K562 (cell line): ENCODE results near the gene MYO3B. TPM values are rescaled to one million over a fixed set of nuclear protein-coding genes. Genes with fewer than 3 reads are reported as not detected.

Experiments
- ARNT ChIP-seq, 2 experiments: fragments of 450-650 bp; IDR thresholded peaks; 2 replicates each; pipeline ENCODE4 v1.6.1; 2016; ENCODE audit warnings: mild to moderate bottlenecking in 1 of 2
- BACH1 ChIP-seq: fragments of 200-800 bp; sonication (Bioruptor generic); IDR thresholded peaks from 2 replicates; pipeline ENCODE4 v1.6.1; 2016; ENCODE audit warnings: missing genetic modification characterization, missing compliant biosample characterization
- C11orf30 ChIP-seq: fragments of 450-650 bp; IDR thresholded peaks from 2 replicates; pipeline ENCODE4 v1.6.1; 2016; ENCODE audit warnings: low read depth, mild to moderate bottlenecking
- CBFA2T3 ChIP-seq: fragments of 450-650 bp; IDR thresholded peaks from 2 replicates; pipeline ENCODE4 v1.6.1; 2017
- CBX8 ChIP-seq: fragments of 200-600 bp; sonication (generic); IDR thresholded peaks from 2 replicates; pipeline ENCODE4 v1.6.1; 2012; ENCODE audit warnings: borderline replicate concordance, mixed run types, low read depth, mild to moderate bottlenecking, moderate library complexity, mixed read lengths, low read length, control low read depth, inconsistent platforms; ENCODE audit not compliant: poor library complexity, severe bottlenecking; ENCODE audit errors: extremely low read depth
- FOXJ2 ChIP-seq: fragments of 200-800 bp; sonication (Bioruptor generic); IDR thresholded peaks from 2 replicates; pipeline ENCODE4 v1.6.1; 2016; ENCODE audit warnings: missing genetic modification characterization, missing compliant biosample characterization
- FOXO4 ChIP-seq: fragments of 450-650 bp; formaldehyde crosslinking; IDR thresholded peaks from 2 replicates; pipeline ENCODE4 v1.4.0; 2020; ENCODE audit warnings: mild to moderate bottlenecking, moderate library complexity
- ILF3 ChIP-seq: fragments of 450-650 bp; IDR thresholded peaks from 2 replicates; pipeline ENCODE4 v1.6.1; 2018; ENCODE audit warnings: antibody characterized with exemption, mild to moderate bottlenecking, moderate library complexity, borderline replicate concordance
- NR0B1 ChIP-seq: fragments of 450-650 bp; IDR thresholded peaks from one replicate; pipeline ENCODE4 v1.6.1; 2018; ENCODE audit warnings: mild to moderate bottlenecking, moderate library complexity; ENCODE audit not compliant: partially characterized antibody
- POU5F1 ChIP-seq: fragments of 150-350 bp; IDR thresholded peaks from 2 replicates; pipeline ENCODE4 v1.6.1; 2014; ENCODE audit warnings: borderline replicate concordance, low read length, low read depth, mild to moderate bottlenecking; ENCODE audit not compliant: partially characterized antibody
- PURB ChIP-seq: sonication (generic); formaldehyde crosslinking; IDR thresholded peaks from 2 replicates; pipeline ENCODE4 v1.9.0; 2021; ENCODE audit warnings: low read depth, mild to moderate bottlenecking, missing genetic modification reagents
- RBM39 ChIP-seq: fragments of 200-400 bp; formaldehyde crosslinking; optimal IDR thresholded peaks from 2 replicates; pipeline ENCODE3; 2018; ENCODE audit warnings: low read depth, low read length
- SNAPC5 ChIP-seq: fragments of 250-450 bp; sonication (Bioruptor Pico); IDR thresholded peaks from 2 replicates; pipeline ENCODE4 v1.8.0; 2021; ENCODE audit warnings: moderate library complexity, mild to moderate bottlenecking, inconsistent platforms
- STAG1 ChIP-seq: sonication (generic); formaldehyde crosslinking; IDR thresholded peaks from 2 replicates; pipeline ENCODE4 v1.5.0; 2020; ENCODE audit warnings: missing genetic modification reagents, borderline replicate concordance
- TCF3 ChIP-seq: sonication (generic); formaldehyde crosslinking; IDR thresholded peaks from 2 replicates; pipeline ENCODE4 v1.4.0; 2020; ENCODE audit warnings: mild to moderate bottlenecking, missing genetic modification reagents
- ZFP91 ChIP-seq: sonication (generic); formaldehyde crosslinking; IDR thresholded peaks from 2 replicates; pipeline ENCODE4 v1.8.0; 2022; ENCODE audit warnings: mild to moderate bottlenecking, missing genetic modification reagents
- ZNF140 ChIP-seq: fragments of 250-450 bp; sonication (Bioruptor Pico); IDR thresholded peaks from 2 replicates; pipeline ENCODE4 v1.8.0; 2021; ENCODE audit warnings: moderate library complexity, mild to moderate bottlenecking, inconsistent platforms
- ZNF354B ChIP-seq: fragments of 250-450 bp; sonication (Bioruptor Pico); IDR thresholded peaks from 2 replicates; pipeline ENCODE4 v1.4.0; 2020
- ZNF609 ChIP-seq: sonication (generic); formaldehyde crosslinking; IDR thresholded peaks from 2 replicates; pipeline ENCODE4 v1.8.1; 2023; ENCODE audit warnings: missing genetic modification reagents, mild to moderate bottlenecking, borderline replicate concordance
- ZNF778 ChIP-seq: fragments of 450-650 bp; formaldehyde crosslinking; IDR thresholded peaks from 2 replicates; pipeline ENCODE4 v1.4.0; 2020; ENCODE audit warnings: mild to moderate bottlenecking, moderate library complexity
- polyA plus RNA-seq, 8 experiments: library from polyadenylated mRNA; depleted of rRNA in 4 of 8; stranded (reverse) in 5 of 8; unstranded in 3 of 8; fragments of >200 nt; fragmentation: Nextera tagmentation in 2 of 8; fragmentation: Illumina TruSeq in 1 of 8; extraction: Ambion mirVana in 2 of 8; extraction: Trizol in 1 of 8; gene quantifications; 2 replicates each; pipeline versions ENCODE4 v1.2.1 to v1.2.3, GENCODE V29; 2011 to 2014; ENCODE audit warnings: inconsistent platforms in 1 of 8, missing spikeins in 1 of 8
- total RNA-seq, 7 experiments: library from RNA; depleted of rRNA in 6 of 7; stranded (reverse); fragments of >200 nt in 6 of 7; fragmentation: Illumina TruSeq in 2 of 7; extraction: Trizol in 2 of 7; gene quantifications; 2 replicates each; pipeline versions ENCODE4 v1.2.1 to v1.2.3, GENCODE V29; 2011 to 2021; ENCODE audit warnings: low replicate concordance in 1 of 7

The MYO3B gene
- total and polyA plus RNA-seq, 9 of the 15 experiments (the other 6 are each of a cell fraction or from before 2014, with no cell fraction given), result 2.7 to 6.5 (median 3.6) TPM

- TF ChIP-seq ZNF609 (CRISPR knock-in tag) (no peak), ILF3 (no peak), ZNF354B (CRISPR knock-in tag) (no peak), NR0B1 (no peak), STAG1 (peak; percentile 57; the same call in 1 of the 2 replicates), SNAPC5 (CRISPR knock-in tag) (no peak), CBFA2T3 (no peak), ARNT (IDR thresholded peaks at IDR 0.05) (no peak), CBX8 (no peak), FOXJ2 (tag) (no peak), BACH1 (tag) (peak; percentile 41; the same call in 1 of the 2 replicates), ZFP91 (CRISPR knock-in tag) (no peak), POU5F1 (no peak), ZNF140 (CRISPR knock-in tag) (no peak), TCF3 (no peak), C11orf30 (peak; percentile 84), ZNF778 (CRISPR knock-in tag) (no peak), RBM39 (no peak), FOXO4 (CRISPR knock-in tag) (no peak), PURB (CRISPR knock-in tag) (no peak)
Observed at GRCh38 chr2:170324640-170325046, 146.7 kb downstream of the MYO3B start (continued).
